Stomach (tissue), 4 donors: ENCODE measurements around the gene ATP6V0B.

Experiments
- EP300 ChIP-seq: sonication (generic); formaldehyde crosslinking; IDR thresholded peaks from one replicate; pipeline ENCODE4 v1.6.1; 2017; ENCODE audit warnings: antibody characterized with exemption
- TF ChIP-seq, protein P1 (sequence below), 7 experiments: fragments of 450-650 bp in 4 of 7; fragments of 200-600 bp in 3 of 7; sonication (generic) in 3 of 7; IDR thresholded peaks; one replicate each; pipeline ENCODE4 v1.5.1; 2016 to 2019; ENCODE audit warnings: antibody characterized with exemption in 7 of 7, control low read depth in 2 of 7, mild to moderate bottlenecking in 1 of 7

DNA sequence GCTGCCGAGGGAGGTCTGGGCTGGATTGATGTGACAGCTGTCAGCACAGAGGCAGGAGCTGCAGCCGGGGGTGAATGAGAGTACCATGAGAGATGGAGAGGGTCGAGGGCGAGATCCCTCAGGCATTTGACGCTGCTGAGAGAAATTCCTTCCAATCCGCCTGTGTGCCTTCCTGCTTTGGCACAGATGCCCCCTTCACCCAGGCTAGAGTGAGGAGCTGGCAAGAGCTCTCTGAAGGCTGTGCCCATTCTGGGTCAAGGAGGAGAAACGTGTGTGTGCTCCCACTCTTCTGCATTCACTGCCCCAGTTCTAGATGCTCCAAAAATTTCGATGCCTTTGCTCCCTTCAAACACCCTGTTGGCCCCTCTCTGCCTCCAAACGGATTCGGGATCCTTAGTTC is 36.4 kb upstream of the ATP6V0B start:
- TF ChIP-seq, protein P1, sequence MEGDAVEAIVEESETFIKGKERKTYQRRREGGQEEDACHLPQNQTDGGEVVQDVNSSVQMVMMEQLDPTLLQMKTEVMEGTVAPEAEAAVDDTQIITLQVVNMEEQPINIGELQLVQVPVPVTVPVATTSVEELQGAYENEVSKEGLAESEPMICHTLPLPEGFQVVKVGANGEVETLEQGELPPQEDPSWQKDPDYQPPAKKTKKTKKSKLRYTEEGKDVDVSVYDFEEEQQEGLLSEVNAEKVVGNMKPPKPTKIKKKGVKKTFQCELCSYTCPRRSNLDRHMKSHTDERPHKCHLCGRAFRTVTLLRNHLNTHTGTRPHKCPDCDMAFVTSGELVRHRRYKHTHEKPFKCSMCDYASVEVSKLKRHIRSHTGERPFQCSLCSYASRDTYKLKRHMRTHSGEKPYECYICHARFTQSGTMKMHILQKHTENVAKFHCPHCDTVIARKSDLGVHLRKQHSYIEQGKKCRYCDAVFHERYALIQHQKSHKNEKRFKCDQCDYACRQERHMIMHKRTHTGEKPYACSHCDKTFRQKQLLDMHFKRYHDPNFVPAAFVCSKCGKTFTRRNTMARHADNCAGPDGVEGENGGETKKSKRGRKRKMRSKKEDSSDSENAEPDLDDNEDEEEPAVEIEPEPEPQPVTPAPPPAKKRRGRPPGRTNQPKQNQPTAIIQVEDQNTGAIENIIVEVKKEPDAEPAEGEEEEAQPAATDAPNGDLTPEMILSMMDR (IDR thresholded peaks at IDR 0.05): no peak
- no peak for TF ChIP-seq EP300
